ENCODE results near the gene EFCAB6. TPM values are rescaled to one million over a fixed set of nuclear protein-coding genes. Genes with fewer than 3 reads are reported as not detected.

EFCAB6 gene
- total RNA-seq, 1 experiment from 2014 or later: 2.5 TPM

DNA sequence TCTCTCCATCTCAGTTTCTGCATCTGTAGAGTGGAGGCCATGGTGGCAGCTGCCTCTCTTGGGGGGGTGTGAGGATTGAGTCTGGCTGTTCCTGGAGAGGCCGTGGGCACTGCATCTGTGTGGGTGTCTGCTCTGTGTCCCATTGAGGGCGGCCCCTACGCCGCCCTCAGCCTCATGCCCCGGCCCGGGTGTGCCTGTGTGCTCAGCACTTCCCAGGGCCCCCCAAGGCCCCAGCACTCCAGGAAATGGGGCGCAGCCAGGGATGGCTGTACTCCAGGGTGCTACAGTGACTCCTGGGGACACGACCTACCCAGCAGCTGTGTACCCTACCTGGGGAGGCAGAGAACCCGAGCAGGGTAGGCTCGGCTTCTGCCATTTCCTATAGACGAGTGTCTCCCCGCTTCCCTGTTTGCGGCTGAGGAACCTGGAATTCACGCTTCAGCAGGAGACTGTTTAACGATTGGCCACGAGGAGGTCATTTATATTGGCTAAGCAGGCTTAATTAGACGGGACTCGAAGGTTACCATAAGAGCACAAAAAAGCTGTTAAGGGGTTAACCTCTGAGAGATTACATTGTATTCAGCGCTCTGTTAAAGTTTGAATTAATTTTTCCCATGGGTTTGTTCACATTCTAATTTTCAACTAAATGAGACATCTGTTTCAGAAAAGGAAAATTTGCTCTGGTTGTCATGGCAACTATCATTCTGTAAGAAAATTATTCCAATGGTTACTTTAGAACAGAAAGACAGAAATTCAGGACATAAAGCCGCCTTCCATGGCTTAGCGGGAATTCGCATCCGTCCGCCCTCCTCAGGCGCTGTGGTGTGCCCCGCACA, 323.9 kb downstream of the EFCAB6 start:
- Histone ChIP-seq H3K9me3 (ENCODE audit: insufficient read depth, low read depth) (no peaks in the 10 kb centered on the region), H3K27me3 (ENCODE audit: insufficient read depth, low read depth) (peaks cover 92% of the 10 kb centered on the region), H3K27ac (no peak overlapping the region), H3K9me2 (ENCODE audit: insufficient read depth) (no peaks in the 10 kb centered on the region), H3K4me3 (no peak overlapping the region), H4K20me1 (ENCODE audit: insufficient read depth) (no peaks in the 10 kb centered on the region; the same call in 1 of the 2 replicates), H2AFZ (no peak overlapping the region), H3K36me3 (ENCODE audit: low read depth) (no peaks in the 10 kb centered on the region), H3K79me2 (ENCODE audit: low read depth) (no peaks in the 10 kb centered on the region), H3K4me1 (replicated peaks; ENCODE audit: insufficient read depth) (no peaks in the 10 kb centered on the region), H3F3A (ENCODE audit: insufficient read depth, low read depth) (no peaks in the 10 kb centered on the region), H3K4me2 (no peak overlapping the region)
- no peak for DNase-seq
- ChIA-PET CTCF (no interaction called here), POLR2A (ENCODE audit: unreplicated experiment) (no interaction called here)
- TF ChIP-seq, protein P1, sequence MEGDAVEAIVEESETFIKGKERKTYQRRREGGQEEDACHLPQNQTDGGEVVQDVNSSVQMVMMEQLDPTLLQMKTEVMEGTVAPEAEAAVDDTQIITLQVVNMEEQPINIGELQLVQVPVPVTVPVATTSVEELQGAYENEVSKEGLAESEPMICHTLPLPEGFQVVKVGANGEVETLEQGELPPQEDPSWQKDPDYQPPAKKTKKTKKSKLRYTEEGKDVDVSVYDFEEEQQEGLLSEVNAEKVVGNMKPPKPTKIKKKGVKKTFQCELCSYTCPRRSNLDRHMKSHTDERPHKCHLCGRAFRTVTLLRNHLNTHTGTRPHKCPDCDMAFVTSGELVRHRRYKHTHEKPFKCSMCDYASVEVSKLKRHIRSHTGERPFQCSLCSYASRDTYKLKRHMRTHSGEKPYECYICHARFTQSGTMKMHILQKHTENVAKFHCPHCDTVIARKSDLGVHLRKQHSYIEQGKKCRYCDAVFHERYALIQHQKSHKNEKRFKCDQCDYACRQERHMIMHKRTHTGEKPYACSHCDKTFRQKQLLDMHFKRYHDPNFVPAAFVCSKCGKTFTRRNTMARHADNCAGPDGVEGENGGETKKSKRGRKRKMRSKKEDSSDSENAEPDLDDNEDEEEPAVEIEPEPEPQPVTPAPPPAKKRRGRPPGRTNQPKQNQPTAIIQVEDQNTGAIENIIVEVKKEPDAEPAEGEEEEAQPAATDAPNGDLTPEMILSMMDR (conservative IDR thresholded peaks at IDR 0.05): no peak
- no peak for TF ChIP-seq EZH2 (IDR thresholded peaks at IDR 0.05; ENCODE audit: low read depth)
- no TSS peak for BruUV-seq (replicated peaks)
- intact Hi-C loops (cut with micrococcal nuclease; ENCODE audit: unreplicated experiment): no loop called here

DNA sequence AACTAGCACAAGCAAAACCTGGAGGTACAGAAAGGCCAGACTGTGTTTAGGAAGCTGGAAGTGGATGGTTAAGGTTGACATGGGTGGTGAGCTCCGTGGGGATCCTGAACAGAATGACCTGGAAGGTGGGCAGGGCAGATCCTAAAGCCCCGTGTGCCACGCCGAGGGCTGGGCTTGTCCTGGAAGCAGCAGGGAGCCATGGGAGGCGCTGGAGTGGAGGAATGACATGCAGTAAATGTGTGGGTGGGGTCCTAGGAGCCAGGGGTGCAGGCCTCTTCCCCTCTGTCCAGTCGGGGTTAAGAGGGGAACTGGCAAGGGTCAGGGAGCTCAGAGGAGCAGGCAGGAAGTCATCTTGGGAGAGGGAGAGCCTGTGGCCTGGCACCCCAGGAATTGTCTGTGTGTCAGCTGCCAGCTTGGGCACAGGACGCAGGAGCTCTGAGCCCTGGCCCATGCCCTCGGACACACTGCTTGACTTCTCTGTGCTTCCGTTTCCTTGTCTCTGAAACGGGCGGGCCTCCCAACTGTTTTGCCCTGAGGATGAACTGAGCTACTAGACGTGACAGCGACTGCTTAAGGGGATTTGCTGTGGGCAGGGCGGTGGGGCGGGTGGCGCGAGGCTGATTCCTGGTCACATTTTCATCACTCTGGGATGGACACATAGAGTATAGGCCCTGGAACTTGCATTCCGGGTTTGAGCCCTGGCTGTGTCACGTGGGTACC, 324.6 kb downstream of the EFCAB6 start:
- no peak for DNase-seq
- ChIA-PET POLR2A (ENCODE audit: unreplicated experiment) (no interaction called here), CTCF (interaction anchor here (0.7 kb wide), 1 partner anchor 300 kb away, joined by 3 read pairs; no protein-coding TSS in a partner anchor)
- H3K36me3 ChIP-seq (ENCODE audit: low read depth): no peaks in the 10 kb centered on the region
- H3K79me2 ChIP-seq (ENCODE audit: low read depth): no peaks in the 10 kb centered on the region
- no peak overlapping the region for H3K27ac ChIP-seq
- H4K20me1 ChIP-seq (ENCODE audit: insufficient read depth): no peaks in the 10 kb centered on the region; the same call in 1 of the 2 replicates
- peaks cover 92% of the 10 kb centered on the region for H3K27me3 ChIP-seq (ENCODE audit: insufficient read depth, low read depth)
- no peak overlapping the region for H2AFZ ChIP-seq
- TF ChIP-seq, protein P1 (conservative IDR thresholded peaks at IDR 0.05): no peak
- no peak; the same call in 1 of the 2 replicates for TF ChIP-seq EZH2 (IDR thresholded peaks at IDR 0.05; ENCODE audit: low read depth)
- H3F3A ChIP-seq (ENCODE audit: insufficient read depth, low read depth): no peaks in the 10 kb centered on the region
- no peaks in the 10 kb centered on the region for H3K4me1 ChIP-seq (replicated peaks; ENCODE audit: insufficient read depth)
- H3K4me2 ChIP-seq: no peak overlapping the region
- intact Hi-C loops (cut with micrococcal nuclease; ENCODE audit: unreplicated experiment): no loop called here
- no TSS peak for BruUV-seq (replicated peaks)
- H3K9me3 ChIP-seq (ENCODE audit: insufficient read depth, low read depth): no peaks in the 10 kb centered on the region
- no peak overlapping the region for H3K4me3 ChIP-seq
- no peaks in the 10 kb centered on the region for H3K9me2 ChIP-seq (ENCODE audit: insufficient read depth)

DNA sequence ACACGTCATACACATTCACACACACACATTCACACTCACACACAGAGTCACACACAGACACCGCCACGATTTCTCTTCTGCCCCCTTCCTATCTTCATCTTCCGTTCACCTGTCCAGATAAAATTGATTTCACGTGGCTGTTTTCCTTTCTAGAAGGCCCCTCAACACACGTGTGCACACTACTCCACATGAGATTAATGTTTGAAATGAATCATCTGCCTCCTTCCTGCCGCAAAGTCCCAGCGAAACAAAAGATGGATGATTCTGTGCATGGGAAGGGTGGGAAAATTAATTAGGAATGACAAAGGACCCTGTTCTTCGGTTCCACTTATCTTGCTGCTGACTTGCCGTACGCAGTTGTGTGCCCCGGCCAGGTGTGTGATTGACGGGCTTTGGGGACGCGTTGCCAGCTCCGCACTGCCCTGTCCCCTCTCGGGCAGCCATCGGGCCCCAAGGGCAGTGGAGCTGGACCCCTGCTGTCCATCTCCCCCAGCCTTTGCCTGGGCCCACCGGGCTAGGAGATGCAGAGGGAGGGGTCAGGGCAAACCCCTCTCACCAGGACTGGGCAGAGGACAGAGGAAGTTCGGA, 326.5 kb downstream of the EFCAB6 start:
- Histone ChIP-seq H3K79me2 (ENCODE audit: low read depth) (no peaks in the 10 kb centered on the region), H4K20me1 (ENCODE audit: insufficient read depth) (no peaks in the 10 kb centered on the region; the same call in 1 of the 2 replicates), H2AFZ (no peak overlapping the region), H3K36me3 (ENCODE audit: low read depth) (no peaks in the 10 kb centered on the region), H3K4me1 (replicated peaks; ENCODE audit: insufficient read depth) (no peaks in the 10 kb centered on the region), H3K27me3 (ENCODE audit: insufficient read depth, low read depth) (peaks cover 100% of the 10 kb centered on the region), H3K9me2 (ENCODE audit: insufficient read depth) (no peaks in the 10 kb centered on the region), H3K4me3 (no peak overlapping the region), H3K4me2 (no peak overlapping the region), H3F3A (ENCODE audit: insufficient read depth, low read depth) (no peaks in the 10 kb centered on the region), H3K27ac (no peak overlapping the region), H3K9me3 (ENCODE audit: insufficient read depth, low read depth) (no peaks in the 10 kb centered on the region)
- ChIA-PET POLR2A (ENCODE audit: unreplicated experiment) (no interaction called here), CTCF (no interaction called here)
- no TSS peak for BruUV-seq (replicated peaks)
- intact Hi-C loops (cut with micrococcal nuclease; ENCODE audit: unreplicated experiment): no loop called here
- no peak for DNase-seq
- TF ChIP-seq EZH2 (IDR thresholded peaks at IDR 0.05; ENCODE audit: low read depth): no peak
- TF ChIP-seq, protein P1 (conservative IDR thresholded peaks at IDR 0.05): no peak

All from PC-9 (cell line).